GM18526 (cell line): ENCODE data around the gene OR52J3.

Source experiments
- POLR2A ChIP-seq: IDR thresholded peaks from 3 replicates; pipeline ENCODE4 v1.6.1; 2011; ENCODE audit not compliant: insufficient read length; ENCODE audit errors: extremely low read depth

The OR52J3 gene

DNA sequence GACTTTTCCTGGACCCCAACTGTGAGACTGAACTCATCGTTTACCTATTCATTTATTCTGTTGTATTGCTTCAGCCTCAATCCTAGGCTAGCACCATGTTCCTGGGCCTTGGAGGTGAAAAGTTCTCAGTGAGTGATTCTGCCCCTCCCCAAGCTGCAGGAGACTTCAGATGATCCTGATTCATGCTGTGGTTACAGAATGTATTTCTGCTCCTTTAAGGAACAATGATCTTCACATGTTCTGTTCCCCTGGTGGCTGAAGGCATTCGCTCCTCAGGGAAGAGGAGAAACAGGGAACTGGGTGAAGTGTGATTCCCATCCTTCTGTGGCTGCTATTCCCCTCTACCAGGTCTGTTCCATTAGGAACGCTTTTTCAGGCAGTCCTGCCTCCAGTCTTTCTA is 25.5 kb downstream of the OR52J3 start:
- TF ChIP-seq POLR2A = no peak

- no peak for TF ChIP-seq POLR2A
Measured at GRCh38 chr11:5081405-5081804, 35.1 kb downstream of the OR52J3 start.

DNA sequence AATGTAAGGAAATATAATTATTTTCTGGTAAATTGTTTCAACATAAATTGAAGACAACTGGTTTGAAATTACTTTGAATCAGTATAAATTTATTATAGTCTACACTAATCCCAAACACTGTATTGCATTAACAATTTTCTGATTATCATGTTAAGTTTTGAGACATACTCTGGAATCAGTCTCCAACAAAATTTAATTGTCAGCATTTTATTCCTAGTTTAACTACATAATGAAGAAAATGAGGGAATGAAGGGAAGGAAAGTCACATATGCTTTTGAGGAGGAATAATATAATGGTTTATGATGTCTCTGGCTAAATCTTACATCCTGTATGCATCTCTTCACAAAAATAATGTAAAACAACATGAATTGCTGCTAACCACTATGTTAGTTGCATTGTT is 37.3 kb downstream of the OR52J3 start:
- TF ChIP-seq POLR2A = no peak

DNA sequence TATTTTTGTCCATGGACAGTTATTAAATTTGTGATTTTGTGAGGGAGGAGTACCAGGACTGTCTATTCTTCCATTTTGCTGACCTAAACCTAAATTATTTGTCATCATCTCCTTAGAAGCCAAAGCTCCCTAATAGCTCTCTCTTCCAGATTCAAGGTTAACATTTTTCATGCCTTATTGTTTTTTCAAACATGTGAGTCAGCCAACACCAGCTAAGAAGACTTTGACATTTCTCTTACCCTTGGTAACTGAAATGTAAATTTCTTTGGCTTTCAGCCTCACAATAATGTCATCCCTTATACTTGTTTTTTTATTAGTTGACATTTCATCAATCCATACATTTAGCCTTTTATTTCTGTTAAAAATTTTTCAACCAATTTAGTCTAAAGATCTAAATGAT is 42.2 kb downstream of the OR52J3 start:
- TF ChIP-seq POLR2A = no peak

DNA sequence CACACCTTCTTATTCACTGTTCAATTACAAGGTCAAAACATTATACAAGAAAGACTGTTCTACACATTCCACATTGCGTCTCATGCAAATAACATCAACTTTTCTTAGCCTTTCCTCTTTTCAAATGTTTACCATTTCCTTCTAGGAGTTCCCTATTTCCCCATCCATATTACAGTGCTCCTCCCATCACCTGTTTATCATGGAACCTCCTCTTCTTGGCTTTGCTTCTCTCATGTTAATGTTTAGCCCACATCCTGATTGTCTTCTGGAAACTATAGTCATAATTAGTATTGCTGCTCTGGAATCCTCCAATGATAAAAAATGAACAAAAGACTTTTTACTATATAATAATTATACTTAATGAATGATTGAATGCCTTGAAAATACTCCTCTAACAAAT is 44.3 kb downstream of the OR52J3 start:
- no peak for TF ChIP-seq POLR2A

DNA sequence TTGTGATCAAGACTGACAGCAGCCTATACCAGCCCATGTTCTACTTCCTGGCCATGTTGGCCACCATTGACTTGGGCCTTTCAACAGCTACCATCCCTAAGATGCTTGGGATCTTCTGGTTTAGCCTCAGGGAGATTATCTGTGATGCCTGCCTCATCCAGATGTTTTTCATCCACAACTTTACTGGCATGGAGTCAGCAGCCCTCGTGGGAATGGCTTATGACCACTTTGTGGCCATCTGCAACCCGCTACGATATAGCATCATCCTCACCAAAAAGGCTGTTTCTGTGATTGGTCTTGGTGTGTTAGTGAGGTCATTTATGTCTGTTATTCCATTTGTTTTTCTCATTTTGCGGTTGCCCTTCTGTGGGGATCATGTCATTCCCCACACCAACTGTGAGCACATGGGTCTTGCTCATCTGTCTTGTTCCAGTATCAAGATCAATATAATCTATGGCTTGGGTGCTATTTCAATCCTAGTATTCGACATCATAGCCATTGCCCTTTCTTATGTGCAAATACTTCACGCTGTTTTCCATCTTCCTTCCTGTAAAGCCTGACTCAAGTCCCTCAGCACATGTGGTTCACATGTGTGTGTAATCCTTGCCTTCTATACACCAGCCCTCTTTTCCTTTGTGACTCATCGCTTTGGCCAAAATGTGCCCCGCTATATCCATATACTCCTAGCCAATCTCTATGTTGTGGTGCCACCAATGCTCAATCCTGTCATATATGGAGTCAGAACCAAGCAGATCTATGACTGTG is 46.7 kb downstream of the OR52J3 start:
- no peak for TF ChIP-seq POLR2A

GRCh38 chr11:5096011-5096410 is 49.7 kb downstream of the OR52J3 start:
- TF ChIP-seq POLR2A = no peak
